NCI-H82 treated with DMSO at 0.1 percent for 48 hours (cell line): ENCODE measurements around the gene TRAPPC4.
"Not testable (repeated sequence)": the region's sequence is repeated elsewhere in the genome, so short reads cannot be mapped to it uniquely, and the experiment has no call there.

Source experiments
- DNase-seq: peaks from one replicate; lab custom pipeline; 2025; ENCODE audit not compliant: unreplicated experiment; lab: John Stamatoyannopoulos, UW

The TRAPPC4 gene

DNA sequence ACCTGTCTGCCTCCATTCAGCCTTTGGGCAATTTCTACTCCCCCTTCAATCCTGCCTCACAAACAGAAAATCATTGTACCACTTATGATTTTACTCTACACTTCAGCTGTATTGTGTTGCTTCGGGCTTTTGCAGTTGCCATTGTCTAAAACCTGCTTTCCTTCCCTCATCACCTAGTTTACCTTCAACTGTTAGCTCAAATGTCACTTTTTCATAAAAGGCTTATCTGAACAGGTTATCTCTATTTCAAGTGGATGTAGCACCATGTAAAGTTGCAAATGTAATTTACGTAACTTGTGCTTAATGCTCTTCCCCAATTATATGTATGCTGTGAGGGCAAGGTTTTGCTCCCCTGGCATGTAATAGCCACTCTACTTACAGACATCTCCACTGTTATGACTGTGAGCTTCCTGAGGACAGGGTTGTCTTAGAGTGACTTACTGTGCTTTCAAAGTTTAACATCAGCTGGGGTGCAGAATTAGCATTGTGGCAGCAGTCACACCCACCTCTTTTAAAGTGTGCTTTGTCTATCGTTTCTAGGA, 5.9 kb upstream of the TRAPPC4 start:
- no peak for DNase-seq

- DNase-seq, result no peak
These were observed 4.2 kb upstream of the TRAPPC4 start for GRCh38 chr11:119014209-119014924.

DNA sequence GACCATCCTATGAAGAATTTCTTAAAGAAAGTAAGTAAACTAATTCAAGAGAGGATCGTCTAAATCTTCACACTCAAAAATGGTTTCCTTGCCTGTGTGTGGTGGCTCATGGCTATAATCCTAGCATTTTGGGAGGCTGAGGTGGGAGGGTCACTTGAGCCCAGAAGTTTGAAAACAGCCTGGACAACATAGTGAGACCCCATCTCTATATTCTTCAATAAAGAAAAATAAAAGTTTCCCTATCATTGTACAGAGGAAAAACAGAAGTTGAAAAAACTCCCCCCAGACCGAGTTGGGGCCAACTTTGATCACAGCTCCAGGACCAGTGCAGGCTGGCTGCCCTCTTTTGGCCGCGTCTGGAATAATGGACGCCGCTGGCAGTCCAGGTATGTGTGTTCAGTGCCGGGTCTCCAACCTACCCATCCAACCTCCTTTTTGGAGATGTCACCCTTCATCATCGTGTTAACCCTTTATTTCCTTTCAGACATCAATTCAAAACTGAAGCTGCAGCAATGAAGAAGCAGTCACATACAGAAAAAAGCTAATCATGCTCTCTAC, 3.4 kb upstream of the TRAPPC4 start:
- DNase-seq, result no peak

GRCh38 chr11:119016216-119017009, 2.2 kb upstream of the TRAPPC4 start:
- no peak for DNase-seq

- not testable (repeated sequence) for DNase-seq
These were observed 1.2 kb upstream of the TRAPPC4 start for GRCh38 chr11:119017377-119017776.

DNA sequence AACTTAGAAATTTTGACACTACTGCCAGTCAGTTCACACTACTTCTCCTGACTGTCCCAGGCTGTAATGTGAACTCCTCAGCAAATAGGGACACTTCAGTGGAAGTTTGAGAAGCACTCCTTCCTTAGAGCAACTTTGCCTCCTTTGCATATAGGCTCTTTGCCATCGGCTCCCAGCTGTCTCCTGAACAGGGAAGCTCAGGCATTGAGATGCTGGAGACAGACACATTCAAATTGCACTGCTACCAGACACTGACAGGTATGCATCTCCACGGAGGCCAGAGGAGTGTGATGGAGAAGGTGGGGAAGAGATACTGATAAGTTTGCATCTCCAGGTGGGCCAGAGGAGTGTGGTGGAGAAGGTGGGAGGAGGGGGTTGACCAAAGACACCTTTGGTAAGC, 1.4 kb downstream of the TRAPPC4 start:
- no peak for DNase-seq

GRCh38 chr11:119021631-119022030, 3.1 kb downstream of the TRAPPC4 start:
- no peak for DNase-seq

- no peak for DNase-seq
These were observed 5.2 kb downstream of the TRAPPC4 start for GRCh38 chr11:119023741-119024140.

GRCh38 chr11:119024430-119025098, 6.0 kb downstream of the TRAPPC4 start:
- DNase-seq, result no peak

DNA sequence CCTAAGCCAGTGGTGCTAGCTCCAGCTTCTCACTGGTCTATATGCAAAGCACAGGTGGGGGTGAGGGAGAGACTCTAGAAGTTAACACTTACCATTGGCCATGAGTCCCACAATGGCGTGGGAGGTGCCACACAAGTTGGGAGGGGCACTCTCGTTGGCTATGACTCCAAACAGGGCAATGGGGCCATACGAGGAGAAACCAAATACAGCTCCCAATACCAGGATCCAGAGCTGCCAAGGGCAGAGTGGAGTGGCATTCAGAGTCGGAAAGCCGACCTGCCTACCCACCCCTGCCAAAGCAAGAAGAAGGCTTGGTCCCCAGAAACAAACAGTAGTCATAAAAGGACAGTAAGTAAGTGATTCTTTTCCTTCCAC, 6.5 kb downstream of the TRAPPC4 start:
- no peak for DNase-seq

DNA sequence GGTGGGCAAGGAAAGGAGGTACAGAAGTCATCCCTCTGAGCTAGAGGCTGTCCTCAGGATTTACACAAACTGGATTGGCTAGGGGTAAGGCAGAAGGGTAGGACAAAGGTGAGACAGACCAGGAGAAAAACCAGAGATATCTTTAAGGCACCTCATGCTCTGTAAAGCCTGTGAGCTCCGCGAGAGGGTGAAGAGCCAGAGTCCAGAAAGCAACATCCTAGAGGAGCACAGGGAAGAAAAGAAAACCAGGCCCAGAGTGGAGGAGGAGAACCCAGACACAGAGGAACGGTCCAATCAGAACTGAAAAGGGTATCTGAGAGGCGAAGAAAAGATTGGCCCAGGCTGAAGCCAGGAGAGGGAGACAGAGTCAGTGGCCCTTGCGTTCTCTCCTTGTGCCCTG, 7.0 kb downstream of the TRAPPC4 start:
- no peak for DNase-seq

- no peak for DNase-seq
These were observed 7.6 kb downstream of the TRAPPC4 start for GRCh38 chr11:119025978-119026766.

DNA sequence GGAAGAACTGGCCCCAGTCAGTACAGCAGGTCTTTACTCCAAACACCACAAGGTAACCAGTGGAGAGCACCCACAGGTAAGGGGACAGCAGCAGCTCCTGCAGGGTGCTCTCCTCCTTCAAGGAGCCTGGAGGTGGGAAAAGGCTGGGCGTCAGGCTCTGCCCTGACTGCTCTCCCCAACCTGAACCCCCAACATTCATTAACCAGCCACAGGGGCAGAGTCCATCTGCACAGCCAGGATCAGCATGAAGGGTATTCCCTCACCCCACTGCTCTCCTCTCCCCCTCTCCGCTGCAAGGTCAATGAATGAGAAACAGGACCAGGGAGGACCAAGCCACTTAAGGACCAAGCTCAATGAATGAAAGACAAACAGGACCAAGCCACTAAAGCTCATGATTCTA, 8.4 kb downstream of the TRAPPC4 start:
- no peak for DNase-seq

DNA sequence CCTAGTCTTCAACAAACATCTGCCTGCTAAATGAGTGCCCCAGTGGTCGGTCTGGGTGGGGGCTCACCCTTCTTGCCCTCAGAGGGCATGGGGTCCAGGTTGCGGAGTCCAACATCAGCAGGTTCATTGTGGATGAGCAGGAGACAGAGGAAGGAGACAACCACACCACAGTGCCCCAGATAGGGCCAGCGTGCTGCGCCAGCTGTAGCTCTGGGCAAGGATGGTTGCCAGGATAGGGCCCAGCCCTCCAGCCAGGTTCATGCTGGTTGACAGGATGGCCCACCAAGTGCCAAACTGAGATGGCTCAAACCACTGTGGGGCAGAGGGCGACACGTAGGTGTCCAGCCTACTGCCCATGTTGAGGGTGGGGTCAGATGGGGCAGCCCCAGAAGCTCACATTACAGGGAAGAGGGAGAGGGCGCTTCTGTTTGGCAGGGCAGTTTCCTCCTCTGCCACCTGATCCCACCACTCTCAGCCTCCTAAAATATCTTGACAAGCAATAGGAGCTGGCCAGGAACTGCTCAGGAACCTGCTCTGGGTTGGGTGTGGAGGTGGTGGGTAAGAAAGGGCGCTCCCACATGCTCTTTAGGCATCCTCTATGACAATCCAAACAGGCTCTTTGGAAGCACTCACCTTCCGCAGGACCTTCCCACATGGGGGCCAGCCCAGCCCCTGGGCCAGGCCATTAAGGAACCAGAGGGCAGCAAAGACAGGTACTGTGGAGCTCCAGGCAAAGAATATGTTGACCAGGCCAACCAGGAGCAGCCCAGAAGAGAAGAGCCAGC, 9.2 kb downstream of the TRAPPC4 start:
- no peak for DNase-seq

- no peak for DNase-seq
These were observed 9.9 kb downstream of the TRAPPC4 start for GRCh38 chr11:119028346-119029068.

GRCh38 chr11:119029069-119029339, 10.4 kb downstream of the TRAPPC4 start:
- no peak for DNase-seq

DNA sequence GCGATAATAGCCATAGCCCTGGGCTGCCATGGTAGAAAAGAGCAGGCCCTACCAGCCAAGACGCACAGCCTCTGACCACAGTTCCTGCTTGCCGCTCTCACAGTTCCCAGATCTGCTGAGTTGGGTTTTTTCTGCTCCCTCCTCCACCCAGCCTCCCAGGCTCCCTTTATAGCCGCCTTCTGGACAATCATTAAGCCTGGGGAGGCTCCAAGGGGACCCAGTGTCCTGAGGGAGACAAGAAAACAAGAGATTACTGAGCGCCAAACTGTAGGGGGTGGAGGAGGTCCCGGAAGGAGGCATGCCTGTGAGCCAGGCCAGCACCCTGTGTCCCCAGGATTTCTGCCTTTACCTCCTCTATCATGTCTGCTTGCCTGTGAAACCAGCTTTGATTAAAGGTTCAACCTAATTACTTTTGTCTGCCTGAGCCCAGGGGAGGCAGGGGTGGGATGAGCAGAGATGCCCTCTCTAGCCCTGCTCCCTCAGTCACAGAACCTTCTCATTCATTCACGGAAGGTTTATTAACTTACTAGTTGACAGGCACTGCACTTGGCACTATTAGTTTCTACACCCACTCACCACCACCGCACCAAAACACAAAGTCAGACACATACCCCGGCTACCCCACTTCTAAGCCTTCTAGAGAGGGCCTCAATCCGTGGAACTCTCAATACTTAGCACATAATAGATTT, 10.9 kb downstream of the TRAPPC4 start:
- no peak for DNase-seq

GRCh38 chr11:119030029-119030328, 11.4 kb downstream of the TRAPPC4 start:
- DNase-seq, result no peak
